HL-60/S4 treated with retinoic acid at 250 ng/mL for 4 days and 3 days (cell line): ENCODE data around the gene CEBPE.

Source experiments
- in situ Hi-C: fragments of 300-500 bp; cut with MboI; formaldehyde crosslinking; loops from 2 replicates; pipeline ENCODE4 v1.7.0; 2022; ENCODE audit warnings: low sequenced_read_pairs

The CEBPE gene

DNA sequence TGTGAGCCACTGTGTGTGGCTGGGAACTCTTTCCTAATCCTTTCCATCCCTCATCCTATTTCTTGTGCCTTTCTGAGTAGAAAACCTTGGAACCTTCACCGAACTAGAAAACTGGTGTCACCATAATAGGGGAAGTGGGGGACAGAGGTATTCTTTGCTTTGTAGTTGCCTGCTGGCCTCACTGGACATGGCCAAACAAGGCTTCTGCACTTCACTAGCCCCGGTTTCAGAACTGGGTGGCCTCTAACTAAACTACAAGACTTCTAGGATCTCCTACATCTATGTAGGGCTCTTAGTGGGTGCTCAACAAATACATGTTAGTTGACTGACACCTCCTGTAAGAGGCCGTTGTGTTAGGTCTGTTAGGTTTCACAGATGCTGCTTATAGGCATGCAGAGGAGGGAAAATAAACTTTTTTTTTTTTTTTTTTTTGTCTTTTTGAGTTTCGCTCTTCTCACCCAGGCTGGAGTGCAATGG, 13.7 kb downstream of the CEBPE start:
- in situ Hi-C loops = no loop called here

DNA sequence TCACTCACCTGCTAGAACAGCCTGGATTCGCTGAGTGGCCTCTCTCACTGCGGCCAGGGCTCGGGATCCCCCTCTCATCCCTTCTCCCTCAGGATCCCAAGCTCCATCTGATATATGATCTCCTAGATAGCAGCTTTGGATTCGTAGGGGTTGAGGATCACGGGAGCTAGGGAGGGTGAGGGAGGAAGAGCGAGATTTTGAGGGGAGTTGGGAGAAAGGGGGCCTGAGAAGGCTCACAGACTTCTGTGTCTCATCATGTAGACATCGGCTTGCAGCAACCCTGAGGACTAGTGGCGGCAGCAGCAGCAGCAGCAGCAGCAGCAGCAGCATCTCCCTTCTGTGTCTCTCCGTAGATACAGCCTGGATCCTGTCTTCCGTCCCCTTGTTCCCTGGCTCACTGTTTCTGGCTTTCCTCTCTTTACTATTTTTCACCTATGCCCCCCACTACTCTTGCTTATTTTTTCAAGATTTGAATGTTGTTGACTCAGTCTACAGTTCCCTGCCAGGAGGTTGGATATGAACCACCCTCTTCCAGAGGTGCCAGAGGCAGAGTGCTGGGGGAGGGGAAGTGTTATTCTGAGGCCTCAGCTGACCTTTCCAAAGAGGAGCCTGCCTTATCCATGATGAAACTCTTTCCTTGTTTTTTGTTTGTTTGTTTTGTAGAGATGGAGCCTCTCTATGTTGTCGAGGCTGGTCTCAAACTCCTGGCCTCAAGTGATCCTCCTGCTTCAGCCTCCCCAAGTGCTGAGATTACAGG, 14.3 kb downstream of the CEBPE start, which contains the start of gene CIROP:
Gene CIROP (minus strand): TSS at position 399 of the 757 bp plus-strand sequence. CDS start 69 bp downstream, at position 330.
- in situ Hi-C loops = no loop called here

DNA sequence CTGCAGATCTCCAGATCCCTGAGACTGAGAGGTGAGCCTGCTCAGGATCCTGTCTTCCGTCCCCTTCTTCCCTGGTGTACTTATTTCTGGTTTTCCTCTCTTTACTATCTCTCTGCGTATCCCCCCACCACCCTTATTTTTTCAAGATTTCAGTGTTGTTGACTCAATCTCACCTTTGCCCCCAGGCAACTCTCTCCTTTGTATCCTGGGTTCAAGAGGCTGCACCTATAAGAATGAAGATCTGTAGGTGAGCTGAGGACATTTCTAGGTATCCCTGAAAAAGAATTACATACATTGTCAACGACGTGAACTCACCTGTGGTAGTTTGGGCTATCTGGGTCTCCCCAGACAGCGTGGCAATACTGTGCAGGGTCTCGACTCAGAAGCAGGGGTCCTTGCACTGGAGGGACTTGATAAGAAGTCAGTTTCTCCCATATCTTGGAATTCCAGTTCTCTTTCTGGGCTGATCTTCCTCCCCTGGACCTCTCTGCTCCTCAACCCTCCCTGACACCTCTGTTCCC, 14.9 kb downstream of the CEBPE start:
- in situ Hi-C loops = no loop called here

DNA sequence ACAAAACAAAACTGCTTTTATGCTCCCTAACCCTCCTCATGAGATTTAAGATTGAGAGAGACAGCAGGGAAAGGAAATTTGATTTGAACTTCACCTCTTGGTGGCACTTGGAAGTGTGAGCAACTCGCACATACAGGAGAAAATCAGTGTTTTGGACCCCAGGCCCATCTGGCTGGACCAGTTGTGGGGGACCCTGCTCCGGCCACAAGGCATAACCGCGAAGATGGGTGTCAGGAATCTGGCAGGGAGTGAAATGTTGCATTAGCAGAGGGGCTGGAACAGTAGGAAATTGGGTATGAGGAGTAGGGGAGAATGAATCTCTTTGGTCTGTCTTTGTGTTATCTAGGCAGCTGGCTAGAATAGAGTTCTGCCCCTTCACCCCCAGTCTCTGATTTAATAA, 15.5 kb downstream of the CEBPE start:
- in situ Hi-C loops = no loop called here

DNA sequence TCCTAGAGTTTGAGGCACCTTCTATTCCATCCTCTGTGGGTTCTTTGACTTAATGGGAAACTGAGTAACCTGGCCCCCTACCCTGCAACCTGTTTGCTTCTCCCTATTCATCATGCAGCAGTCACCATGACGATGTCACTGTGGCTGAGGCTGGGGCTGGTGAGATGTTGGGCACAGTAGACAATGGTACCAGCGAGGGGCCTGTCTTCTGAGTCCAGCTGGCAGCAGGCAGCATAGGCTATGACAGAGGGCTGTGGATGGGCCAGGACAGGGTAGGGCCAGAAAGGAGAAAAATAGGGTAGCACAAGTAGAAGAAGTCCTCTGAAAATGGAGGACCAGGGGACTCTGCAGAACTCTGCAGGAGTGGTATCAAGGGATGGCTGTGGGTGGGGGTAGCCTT, 16.3 kb downstream of the CEBPE start:
- in situ Hi-C loops = no loop called here

DNA sequence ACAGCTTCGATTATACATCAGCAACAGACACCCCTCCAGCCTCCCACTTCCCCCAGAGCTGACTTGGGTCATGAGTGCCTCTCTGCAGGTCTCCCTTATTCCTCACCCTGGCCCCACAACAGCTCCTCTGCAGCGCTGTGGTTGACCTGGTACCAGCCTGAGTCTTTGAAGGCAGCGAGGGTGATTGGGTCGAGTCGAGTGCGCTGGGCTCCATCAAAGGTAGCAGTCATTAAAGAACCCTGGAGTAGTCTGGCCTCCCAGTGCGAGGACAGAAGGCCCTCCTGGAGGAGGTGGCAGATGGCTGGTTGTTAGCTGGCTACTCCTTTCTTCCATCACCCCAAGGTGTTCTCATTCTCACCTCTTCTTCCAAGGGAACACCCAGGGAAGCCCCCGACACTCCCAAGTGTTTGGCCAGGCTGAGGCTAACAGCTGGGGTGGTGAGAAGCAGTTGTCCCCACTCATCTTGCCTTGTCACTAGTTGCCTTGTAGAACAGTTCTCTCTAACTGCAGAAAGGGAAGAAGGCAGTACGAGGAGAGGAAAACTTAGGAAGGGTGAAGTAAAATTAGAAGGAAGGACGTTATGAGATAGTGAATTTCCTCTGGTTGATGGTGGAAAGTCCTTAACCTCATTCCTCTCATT, 16.9 kb downstream of the CEBPE start:
- in situ Hi-C loops = no loop called here

DNA sequence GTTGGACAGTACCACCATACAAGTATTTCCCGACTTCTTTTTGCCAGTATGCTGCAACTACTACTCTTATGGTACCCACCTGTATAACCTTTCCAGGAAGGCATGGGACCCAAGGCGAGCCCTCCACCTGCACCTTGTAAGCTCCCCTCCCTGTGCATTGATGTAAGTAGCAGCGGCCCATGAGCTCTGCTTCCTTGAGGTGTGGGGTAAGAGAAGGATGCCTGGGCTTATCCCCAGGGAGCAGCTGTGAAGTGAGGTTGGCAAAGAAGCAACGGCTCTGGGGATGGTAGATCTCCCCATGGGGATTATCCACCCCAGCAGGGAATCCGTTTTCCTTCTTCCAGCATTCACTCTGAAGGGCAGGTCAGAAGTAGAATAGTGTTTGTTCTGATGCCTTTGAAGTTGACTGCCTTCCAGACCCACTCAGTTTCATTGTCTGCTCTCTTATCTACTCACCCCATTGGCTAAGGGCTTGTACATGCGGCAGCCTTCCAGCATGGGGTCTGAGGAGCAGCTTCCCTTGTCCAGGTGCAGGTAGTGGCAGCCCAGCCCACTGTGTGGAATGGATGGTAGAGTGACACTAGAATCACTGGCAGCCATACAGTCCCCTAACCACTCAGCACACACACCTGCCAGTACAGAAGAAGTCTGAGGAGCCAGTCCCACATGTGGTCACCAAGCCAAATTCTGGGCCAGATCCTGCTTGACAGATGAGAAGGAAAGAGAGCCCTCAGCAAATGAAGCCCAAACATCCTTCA, 17.7 kb downstream of the CEBPE start:
- in situ Hi-C loops = no loop called here

DNA sequence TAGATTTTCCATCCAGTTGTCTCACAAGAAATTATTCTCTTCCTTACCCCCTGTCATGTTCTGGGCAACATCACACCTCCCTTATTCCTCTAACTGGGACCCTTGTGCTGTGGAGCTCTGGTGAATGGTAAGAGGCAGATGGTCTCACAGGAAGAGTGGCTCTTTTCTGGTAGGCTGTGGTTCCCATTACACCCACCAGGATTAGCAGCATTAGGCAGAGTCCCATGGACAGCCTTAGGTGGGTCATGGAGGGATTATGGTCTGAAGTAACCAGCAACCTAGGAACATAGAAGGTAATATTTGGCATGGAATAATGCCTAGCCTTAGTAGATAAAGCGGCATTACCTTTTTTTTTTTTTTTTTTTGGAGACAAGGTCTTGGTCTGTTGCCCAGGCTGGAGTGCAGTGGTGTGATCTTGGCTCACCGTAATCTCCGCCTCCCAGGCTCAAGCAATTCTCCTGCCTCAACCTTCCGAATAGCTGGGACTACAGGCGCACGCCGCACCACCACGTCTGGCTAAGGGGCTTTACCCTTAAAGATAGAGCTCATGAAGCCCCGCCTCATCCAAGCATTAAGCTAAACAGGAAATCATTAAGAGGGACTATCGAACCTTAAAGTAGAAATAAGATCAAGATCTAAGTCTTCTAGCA, 19.7 kb downstream of the CEBPE start:
- in situ Hi-C loops = no loop called here

DNA sequence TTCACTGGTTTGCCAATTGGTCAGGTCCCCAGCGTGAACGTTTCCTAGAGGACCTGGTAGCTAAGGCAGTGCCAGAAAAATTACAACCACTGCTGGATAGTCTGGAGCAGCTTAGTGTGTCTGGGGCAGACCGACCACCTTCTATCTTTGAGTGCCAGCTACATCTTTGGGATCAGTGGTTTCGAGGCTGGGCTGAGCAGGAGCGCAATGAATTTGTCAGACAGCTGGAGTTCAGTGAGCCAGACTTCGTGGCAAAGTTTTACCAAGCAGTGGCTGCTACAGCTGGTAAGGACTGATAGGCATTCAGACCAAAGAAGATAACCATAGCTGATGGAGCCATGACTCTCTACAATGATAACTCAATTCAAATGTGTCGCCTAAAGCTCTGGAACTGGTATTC, 21.3 kb downstream of the CEBPE start:
- in situ Hi-C loops = no loop called here

DNA sequence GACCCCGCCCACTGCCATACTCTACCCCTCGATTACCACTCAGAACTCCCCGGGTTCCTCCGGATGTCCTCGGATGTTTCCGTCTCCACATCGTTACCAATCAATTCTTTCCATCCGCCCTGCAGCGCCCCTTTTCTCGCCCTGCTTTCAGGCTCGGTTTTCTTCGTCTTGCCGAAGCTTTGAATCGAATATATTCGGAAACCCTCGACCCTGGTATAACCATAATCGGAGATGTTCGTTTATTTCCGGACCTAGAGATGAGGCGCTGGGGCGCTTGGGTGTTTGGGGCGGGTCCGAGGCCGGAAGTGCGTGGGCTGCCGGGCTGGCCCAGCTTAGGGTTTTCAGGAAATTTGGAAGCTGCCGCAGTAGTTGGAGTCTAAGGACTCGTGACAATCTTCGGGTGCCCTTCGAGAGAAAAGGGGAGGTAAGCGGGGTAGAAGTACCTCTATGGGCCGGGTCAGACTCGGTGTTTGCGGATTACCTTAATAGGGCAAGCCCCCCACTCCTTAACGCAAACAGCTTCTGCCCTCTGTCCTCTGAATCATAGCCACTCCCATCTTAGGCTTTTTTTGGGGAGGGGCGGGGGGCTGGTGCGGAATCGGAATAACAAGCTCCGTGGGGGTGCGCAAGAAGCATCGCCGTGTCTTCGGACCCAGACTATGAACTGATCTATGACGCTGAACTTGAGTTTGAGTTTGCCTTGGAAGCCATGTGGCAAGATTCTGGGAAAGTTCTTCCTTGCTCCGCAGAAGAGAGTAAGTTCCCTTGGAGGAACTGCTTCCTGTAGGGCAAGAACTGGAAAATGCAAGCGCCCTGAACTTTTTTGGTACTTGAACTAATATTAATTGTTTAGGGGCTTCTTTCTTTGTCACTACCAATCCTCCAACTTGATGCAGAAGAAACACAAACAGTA, 23.6 kb downstream of the CEBPE start, which contains the start of gene C14orf119:
Gene C14orf119 (plus strand): TSS at position 310 of the 913 bp plus-strand sequence. CDS start 2,154 bp downstream, outside the sequence.
- in situ Hi-C loops = no loop called here

DNA sequence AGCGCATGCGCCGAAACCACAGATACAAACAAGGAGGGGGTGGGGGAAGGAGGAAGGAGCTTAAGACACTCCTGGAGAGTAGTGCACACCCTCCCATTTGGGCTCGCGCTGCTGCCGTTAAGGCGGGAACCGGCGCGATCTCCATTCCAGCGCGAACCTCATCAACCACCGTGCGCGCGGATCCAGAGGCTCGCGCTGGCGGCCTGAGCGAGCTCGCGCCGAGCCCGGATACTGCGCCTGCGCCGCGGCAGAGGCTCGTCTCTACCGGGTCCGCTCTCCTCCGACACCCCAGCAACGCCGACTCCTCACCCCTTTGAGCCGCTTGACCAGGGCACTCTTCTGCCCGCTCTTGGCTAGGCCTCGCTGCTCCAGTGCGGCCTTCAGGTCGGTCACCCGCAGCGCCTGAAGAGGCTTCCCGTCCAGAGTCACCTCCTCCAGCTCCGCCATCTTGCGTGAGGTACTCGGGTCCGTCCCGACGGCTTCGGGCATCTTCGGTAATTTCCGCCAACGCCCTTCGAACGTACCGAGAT, 24.3 kb downstream of the CEBPE start, which contains the start of gene ACIN1:
Gene ACIN1 (minus strand): TSS at position 471 of the 530 bp plus-strand sequence. CDS start 24 bp downstream, at position 447.
- in situ Hi-C loops = no loop called here

DNA sequence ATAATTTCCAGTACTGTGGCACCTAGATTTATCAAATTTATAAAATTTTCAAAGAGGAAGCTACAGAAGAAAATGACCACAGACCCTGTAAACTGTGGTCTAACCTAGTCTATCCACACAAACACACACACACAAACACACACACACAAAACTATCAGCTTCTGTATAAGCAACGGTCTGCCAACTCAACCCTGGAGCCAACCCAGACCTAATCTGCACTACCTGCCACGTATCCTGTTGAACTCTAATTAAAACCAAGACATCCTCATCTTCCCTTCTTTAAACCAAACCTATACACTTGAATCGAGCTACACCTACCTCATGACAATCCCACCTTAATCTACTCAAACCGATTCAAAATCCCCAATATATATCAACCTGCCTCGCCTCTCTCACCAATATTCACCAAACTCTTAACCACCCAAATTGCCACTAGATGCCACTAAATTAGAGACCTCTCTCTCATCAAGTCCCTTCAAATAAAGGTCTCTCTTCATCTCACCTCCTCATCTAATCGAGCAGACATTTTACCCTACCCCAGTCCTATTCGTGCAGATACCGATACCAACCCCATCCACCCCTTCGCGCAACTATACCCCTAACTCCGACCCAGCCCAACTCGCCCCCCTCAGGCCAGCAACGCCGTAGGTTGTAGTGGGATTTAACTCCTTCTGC, 24.9 kb downstream of the CEBPE start:
- in situ Hi-C loops = no loop called here

DNA sequence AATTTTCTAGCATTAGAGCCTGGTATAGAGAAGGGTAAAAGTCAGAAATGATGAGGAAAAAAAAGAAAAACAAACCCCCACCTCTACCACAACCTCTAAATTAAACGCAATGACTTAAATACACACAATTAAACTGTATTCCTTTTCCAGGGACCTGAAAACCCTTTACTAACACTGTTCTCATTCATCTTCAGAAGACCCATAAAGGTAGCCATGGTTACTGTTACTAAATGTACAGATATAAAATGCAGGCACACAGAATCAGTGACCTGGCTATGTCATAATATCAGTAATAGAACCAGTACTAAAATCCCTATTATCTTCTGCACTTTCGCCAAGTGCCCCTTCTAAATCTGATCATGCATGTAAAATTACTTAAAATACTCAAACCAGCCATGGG, 25.5 kb downstream of the CEBPE start:
- in situ Hi-C loops = no loop called here

DNA sequence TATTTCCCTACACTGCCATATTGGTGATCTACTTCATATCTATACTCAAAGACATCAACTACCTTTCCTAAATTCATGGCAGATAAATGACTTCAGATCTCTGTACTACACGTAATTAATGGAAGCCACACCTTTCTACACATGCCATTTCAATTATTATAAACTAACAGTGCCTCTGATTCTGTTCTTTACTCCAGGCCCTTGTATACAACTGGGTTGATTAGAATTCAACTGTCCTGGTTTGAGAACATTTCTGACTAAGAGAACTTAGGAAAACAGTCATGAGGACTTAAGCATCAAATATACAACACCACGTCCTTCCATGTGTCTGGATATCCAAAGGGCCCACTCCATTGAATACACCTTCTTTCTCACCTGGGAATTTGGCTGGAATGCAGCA, 26.0 kb downstream of the CEBPE start:
- in situ Hi-C loops = no loop called here

DNA sequence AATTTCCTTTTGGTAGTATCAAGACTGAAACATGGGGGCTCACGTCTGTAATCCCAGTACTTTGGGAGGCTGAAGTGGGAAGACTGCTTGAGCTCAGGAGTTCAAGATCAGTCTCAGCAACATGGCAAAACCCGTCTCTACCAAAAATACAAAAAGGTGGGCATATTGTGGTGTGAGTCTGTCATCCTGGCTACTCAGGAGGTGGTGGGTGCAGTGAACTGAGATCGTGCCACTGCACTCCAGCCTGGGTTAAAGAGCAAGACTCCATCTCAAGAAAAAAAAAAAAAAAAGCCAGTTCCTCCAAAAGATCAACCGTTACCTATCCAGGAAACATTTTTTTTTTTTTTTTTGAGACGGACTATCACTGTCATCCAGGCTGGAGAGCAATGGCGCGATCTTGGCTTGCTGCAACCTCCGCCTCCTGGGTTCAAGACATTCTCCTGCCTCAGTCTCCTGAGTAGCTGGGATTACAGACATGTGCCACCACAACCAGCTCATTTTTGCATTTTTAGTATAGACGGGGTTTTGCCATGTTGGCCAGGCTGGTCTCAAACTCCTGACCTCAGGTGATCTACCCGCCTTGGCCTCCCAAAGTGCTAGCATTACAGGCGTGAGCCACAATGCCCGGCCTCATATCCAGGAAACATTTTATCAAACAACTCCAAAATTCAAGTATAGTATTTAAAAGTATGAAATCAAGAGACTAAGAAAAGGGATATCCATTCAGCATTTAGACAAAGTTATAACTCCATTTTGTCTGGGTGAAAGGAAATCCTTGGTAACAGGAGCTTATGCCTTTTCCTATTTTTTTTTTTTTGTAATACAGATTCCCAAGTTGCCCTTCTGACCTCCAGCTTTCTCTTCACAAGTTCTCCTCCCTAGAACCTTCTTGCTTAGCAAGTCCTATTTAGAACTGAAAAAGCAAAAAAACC, 27.5 kb downstream of the CEBPE start:
- in situ Hi-C loops = no loop called here

DNA sequence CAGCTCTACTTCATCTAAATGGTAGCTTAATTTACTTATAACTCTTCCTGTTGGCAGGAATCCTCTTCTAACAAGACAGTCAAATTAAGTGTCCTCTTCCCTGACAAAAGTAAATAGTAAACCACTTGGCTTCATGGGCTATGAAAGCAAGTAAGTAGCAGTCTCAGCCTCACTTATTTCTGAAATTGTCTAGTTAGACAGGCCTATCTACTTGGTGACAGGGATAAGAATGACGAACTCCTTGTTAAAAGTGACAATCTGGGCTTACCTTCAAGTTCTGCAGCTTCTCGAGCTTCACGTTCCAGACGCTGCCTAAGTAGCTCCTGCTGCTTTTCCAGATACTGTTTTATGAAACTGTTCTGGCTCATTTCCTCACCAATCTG, 28.8 kb downstream of the CEBPE start:
- in situ Hi-C loops = no loop called here

DNA sequence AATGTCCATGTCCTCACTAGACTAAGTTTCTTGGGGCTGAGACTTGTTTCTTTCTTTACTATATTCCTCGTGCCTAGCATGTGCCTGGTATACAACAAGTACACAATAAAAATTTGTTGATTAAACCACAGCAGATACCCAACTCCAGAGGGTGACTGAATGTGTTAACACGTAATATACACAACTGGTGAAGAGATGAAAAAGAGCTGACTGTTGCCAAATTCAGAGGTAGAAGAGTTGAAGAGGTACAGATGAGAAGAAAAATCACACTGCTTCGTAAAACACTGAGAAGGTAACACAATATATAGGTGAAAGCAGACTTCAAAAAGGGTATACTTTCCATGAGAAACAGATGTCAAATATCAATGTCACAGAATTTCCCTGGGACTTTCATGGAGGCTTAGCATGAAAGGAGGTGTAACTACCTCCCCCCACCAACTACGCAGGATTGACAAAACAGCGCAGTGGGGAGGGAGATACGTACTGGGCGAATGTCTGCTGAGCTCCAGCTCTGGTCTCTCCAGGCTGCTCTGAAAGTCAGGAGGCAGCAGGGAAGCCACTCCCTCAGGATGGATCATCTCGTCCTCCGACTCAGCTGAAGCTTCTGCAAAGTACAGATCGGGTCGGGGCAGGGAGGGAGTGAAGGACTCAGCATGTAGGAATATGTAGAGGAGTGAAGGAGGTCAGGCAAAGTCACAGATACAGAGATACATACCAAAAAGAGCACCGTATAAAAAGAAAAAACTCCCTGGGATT, 29.4 kb downstream of the CEBPE start:
- in situ Hi-C loops = no loop called here
